ENCODE results near the gene BMPER. TPM values are rescaled to one million over a fixed set of nuclear protein-coding genes. Genes with fewer than 3 reads are reported as not detected.

Gene BMPER
- total RNA-seq, 1 donor from 2014 or later = 0.56 TPM

- Mint-ChIP-seq H3K9me3 (ENCODE audit: unreplicated experiment) (no peaks in the 10 kb centered on the region), H3K27me3 (ENCODE audit: unreplicated experiment) (peaks cover 38% of the 10 kb centered on the region), H3K4me3 (ENCODE audit: unreplicated experiment) (peak overlapping the region; percentile 82), H3K27ac (ENCODE audit: unreplicated experiment) (no peak overlapping the region), H3K4me1 (ENCODE audit: unreplicated experiment) (peaks cover 12% of the 10 kb centered on the region), H3K36me3 (ENCODE audit: unreplicated experiment) (no peaks in the 10 kb centered on the region)
- peak; percentile 7 for TF ChIP-seq CTCF (IDR thresholded peaks at IDR 0.05)
- DNase-seq (ENCODE audit: extremely low spot score, unreplicated experiment) = no peak
Observed at GRCh38 chr7:33904681-33905388, 504 bp upstream of the BMPER start.

- no peaks in the 10 kb centered on the region for H3K36me3 Mint-ChIP-seq (ENCODE audit: unreplicated experiment)
- H3K27me3 Mint-ChIP-seq (ENCODE audit: unreplicated experiment) = peaks cover 37% of the 10 kb centered on the region
Observed at GRCh38 chr7:33906697-33907096, 1.4 kb downstream of the BMPER start.

GRCh38 chr7:33907625-33908024 is 2.3 kb downstream of the BMPER start:
- Mint-ChIP-seq H3K36me3 (ENCODE audit: unreplicated experiment) (no peaks in the 10 kb centered on the region), H3K4me1 (ENCODE audit: unreplicated experiment) (peaks cover 12% of the 10 kb centered on the region), H3K4me3 (ENCODE audit: unreplicated experiment) (no peak overlapping the region), H3K9me3 (ENCODE audit: unreplicated experiment) (no peaks in the 10 kb centered on the region), H3K27ac (ENCODE audit: unreplicated experiment) (no peak overlapping the region), H3K27me3 (ENCODE audit: unreplicated experiment) (peaks cover 34% of the 10 kb centered on the region)
- no peak for TF ChIP-seq CTCF (IDR thresholded peaks at IDR 0.05)
- DNase-seq (ENCODE audit: extremely low spot score, unreplicated experiment) = no peak

More at GRCh38 chr7:33906697-33907096, 1.4 kb downstream of the BMPER start:
- Mint-ChIP-seq H3K9me3 (ENCODE audit: unreplicated experiment) (no peaks in the 10 kb centered on the region), H3K27ac (ENCODE audit: unreplicated experiment) (no peak overlapping the region), H3K4me3 (ENCODE audit: unreplicated experiment) (no peak overlapping the region), H3K4me1 (ENCODE audit: unreplicated experiment) (peaks cover 12% of the 10 kb centered on the region)
- no peak for TF ChIP-seq CTCF (IDR thresholded peaks at IDR 0.05)
- no peak for DNase-seq (ENCODE audit: extremely low spot score, unreplicated experiment)

- no peak for DNase-seq (ENCODE audit: extremely low spot score, unreplicated experiment)
- H3K27me3 Mint-ChIP-seq (ENCODE audit: unreplicated experiment) = peaks cover 29% of the 10 kb centered on the region
- no peaks in the 10 kb centered on the region for H3K36me3 Mint-ChIP-seq (ENCODE audit: unreplicated experiment)
- H3K4me3 Mint-ChIP-seq (ENCODE audit: unreplicated experiment) = no peak overlapping the region
- H3K27ac Mint-ChIP-seq (ENCODE audit: unreplicated experiment) = no peak overlapping the region
- TF ChIP-seq CTCF (IDR thresholded peaks at IDR 0.05) = no peak
- H3K4me1 Mint-ChIP-seq (ENCODE audit: unreplicated experiment) = peaks cover 4% of the 10 kb centered on the region
- H3K9me3 Mint-ChIP-seq (ENCODE audit: unreplicated experiment) = no peaks in the 10 kb centered on the region
Observed at GRCh38 chr7:33909318-33909717, 4.0 kb downstream of the BMPER start.

GRCh38 chr7:33909755-33910154 is 4.4 kb downstream of the BMPER start:
- no peaks in the 10 kb centered on the region for H3K36me3 Mint-ChIP-seq (ENCODE audit: unreplicated experiment)
- peaks cover 29% of the 10 kb centered on the region for H3K27me3 Mint-ChIP-seq (ENCODE audit: unreplicated experiment)
- TF ChIP-seq CTCF (IDR thresholded peaks at IDR 0.05) = no peak
- no peak overlapping the region for H3K27ac Mint-ChIP-seq (ENCODE audit: unreplicated experiment)
- no peak overlapping the region for H3K4me3 Mint-ChIP-seq (ENCODE audit: unreplicated experiment)
- DNase-seq (ENCODE audit: extremely low spot score, unreplicated experiment) = no peak
- no peaks in the 10 kb centered on the region for H3K9me3 Mint-ChIP-seq (ENCODE audit: unreplicated experiment)
- H3K4me1 Mint-ChIP-seq (ENCODE audit: unreplicated experiment) = peaks cover 2% of the 10 kb centered on the region
